T-helper 22 cell (primary cell): ENCODE results near the gene NT5M.
"Not testable (repeated sequence)": the region's sequence is repeated elsewhere in the genome, so short reads cannot be mapped to it uniquely, and the experiment has no call there.

Source experiments
- DNase-seq: peaks from one replicate; pipeline ENCODE4 v3.0.0-alpha.2; 2020; ENCODE audit warnings: low read depth

Gene NT5M

DNA sequence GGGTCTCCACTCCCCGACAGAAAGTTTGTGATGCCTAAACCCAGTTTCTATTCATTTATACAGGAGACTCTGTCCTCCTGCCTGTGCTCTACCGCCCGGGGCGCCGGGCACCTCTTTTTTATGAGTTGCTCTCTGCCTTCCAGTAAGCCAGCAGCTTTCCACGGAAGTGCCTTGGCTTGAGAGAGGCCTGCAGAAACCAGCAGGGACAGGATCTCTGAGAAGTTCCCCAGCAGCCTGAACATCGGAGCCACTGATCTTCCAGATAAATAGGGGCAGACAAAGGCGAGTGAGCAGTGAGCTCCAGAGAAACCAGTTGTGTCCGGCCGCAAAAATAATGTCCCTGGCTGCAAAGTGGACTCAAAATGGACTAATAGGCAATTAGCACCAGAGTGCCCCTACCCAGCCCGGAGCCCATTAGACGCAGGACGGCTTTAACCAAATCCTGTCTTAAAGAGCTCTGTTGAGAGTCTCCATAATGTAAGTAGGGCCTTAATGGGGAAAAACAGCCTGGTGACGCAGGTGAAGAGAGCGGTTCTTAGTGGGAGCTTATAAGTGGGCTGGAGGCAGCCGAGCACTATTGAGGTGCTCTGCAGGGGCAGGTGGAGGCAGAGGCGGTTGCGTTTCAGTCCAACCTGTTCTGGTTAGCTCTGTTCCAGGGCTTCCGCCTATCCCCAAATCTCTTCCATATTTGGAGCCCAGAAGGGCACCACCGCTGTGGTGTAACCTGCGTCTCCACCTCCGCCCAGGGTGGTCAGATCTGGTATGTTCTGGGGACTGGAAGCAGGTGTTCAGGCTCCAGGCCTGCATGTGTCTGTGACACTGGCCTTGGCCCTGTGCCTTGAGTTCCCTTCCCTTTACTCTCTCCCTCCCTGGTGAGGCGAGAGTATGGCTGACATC, 74.1 kb downstream of the NT5M start:
- no peak for DNase-seq

- no peak for DNase-seq
Observed at GRCh38 chr17:17379197-17379991, 76.2 kb downstream of the NT5M start.

GRCh38 chr17:17380145-17380925, 77.2 kb downstream of the NT5M start:
- no peak for DNase-seq

DNA sequence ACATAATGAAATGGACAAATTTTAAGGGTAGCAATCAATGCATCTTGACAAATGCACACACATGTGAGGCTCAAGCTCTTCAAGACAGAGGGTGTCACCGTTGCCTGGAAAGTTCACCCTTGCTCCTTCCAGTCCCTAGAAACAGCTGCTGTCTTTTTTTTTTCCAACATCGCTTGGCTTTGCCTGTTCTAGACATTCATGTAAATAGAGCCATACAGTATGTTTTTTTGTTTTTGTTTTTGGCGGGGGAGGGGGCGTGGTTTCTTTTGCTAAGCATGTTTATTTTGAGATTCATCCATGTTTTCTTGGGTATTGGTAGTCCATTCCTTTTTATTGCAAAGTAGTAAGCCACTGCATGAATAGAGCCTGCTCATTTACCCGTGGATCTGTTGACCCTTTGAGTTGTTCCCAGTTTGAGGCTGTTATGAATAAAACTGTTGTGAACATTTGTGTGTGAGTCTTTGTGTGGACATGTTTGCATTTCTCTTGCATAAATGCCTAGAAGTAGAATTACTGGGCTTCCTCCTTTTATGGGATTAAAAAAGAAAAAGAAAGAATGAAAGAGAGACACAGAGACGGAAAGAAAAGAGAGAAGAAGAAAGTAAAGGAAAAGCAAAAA, 78.4 kb downstream of the NT5M start:
- DNase-seq, result no peak

- DNase-seq, result no peak
Observed at GRCh38 chr17:17382065-17382459, 78.9 kb downstream of the NT5M start.

DNA sequence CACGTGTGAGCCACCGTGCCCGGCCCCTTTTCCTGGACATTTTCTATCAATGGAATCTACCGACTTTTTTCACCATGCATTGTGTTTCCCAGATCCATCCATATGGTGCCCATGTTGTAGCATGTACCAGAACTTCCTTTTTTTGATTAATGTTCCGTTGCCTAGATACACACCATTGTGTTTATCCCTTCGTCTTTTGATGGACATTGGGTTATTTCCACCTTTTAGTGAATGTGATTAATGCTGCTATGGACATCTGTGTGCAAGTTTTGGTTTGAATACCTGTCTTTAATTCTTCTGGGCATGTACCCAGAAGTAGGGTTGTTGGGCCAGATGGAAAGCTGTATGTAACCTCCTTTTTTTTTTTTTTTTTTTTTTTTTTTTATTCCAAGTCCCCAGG, 79.8 kb downstream of the NT5M start:
- no peak for DNase-seq

DNA sequence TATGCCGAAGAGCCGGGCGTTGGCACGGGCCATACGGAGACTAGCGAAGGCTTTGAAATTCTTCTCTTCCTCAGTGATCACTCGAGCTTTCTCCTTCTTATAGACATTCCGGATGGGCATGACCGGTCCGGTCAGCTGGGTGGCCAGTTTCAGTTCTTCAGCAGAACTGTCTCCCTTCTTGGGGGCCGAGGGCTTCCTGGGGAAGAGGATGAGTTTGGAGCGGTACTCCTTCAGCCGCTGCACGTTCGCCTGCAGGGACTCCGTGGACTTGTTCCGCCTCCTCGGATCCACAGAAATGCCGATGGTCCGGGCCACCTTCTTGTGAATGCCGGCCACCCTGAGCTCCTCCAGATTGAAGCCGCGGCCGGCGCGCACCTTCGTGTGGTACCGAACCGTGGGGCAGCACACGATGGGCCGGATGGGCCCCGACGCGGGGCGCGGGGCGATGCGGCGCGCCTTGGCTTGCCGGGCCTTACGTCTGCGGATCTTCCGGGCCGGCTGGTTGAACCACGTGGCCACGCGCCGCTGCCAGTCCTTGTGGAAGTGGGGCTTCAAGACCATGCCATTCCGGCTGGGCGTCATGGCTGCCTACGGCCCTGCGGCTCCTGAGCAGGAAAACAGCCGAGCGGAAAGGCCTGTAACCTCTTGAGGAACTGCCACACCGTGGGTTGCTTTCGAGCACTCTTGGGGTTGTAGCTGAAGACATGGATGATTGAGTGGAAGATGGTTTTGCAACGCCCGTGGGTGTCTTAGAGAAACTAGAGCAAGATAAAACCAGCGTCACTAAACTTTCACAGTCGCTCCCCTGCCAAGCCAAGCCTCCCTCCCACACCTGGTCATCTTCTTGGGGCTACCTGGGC, 80.5 kb downstream of the NT5M start:
- DNase-seq, result not testable (repeated sequence)

DNA sequence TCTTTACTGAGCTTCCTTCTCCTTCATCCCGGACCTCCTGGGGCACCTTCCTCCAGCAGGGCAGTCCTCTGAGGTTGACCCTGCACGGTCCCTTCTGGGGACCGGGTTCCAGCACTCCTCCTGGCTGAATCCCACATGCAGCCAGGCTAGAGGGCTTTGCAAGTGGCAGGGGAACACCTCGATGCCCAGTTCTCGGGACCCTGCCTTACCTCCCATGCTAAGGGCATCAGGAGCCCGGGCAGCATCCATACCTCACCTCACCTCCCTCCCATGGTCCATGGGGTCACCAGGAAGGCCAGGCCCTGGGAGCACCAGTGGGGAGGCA, 81.1 kb downstream of the NT5M start:
- DNase-seq, result no peak

GRCh38 chr17:17384961-17385360, 81.8 kb downstream of the NT5M start:
- DNase-seq, result no peak

DNA sequence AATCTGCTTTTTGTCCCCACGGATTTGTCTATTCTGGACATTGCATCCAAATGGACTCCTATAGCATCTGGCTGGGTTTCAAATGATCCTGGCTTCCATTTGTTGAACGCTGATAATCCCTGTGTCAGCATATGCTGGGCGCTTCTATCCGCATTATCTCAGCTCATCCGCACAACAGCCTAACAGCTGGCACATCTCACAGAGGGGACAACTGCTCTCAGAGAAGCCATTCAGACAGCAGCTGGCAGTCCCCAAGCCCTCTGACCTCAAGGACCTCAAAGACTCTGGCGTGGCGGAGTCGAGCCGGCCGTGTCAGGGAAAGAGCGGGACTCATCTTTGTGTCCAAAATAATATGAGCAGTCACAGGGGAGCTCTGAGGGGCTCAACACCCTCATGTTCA, 82.3 kb downstream of the NT5M start:
- no peak for DNase-seq

- DNase-seq, result no peak
Observed at GRCh38 chr17:17386094-17386800, 83.1 kb downstream of the NT5M start.

- DNase-seq, result no peak
Observed at GRCh38 chr17:17387017-17387497, 83.9 kb downstream of the NT5M start.

DNA sequence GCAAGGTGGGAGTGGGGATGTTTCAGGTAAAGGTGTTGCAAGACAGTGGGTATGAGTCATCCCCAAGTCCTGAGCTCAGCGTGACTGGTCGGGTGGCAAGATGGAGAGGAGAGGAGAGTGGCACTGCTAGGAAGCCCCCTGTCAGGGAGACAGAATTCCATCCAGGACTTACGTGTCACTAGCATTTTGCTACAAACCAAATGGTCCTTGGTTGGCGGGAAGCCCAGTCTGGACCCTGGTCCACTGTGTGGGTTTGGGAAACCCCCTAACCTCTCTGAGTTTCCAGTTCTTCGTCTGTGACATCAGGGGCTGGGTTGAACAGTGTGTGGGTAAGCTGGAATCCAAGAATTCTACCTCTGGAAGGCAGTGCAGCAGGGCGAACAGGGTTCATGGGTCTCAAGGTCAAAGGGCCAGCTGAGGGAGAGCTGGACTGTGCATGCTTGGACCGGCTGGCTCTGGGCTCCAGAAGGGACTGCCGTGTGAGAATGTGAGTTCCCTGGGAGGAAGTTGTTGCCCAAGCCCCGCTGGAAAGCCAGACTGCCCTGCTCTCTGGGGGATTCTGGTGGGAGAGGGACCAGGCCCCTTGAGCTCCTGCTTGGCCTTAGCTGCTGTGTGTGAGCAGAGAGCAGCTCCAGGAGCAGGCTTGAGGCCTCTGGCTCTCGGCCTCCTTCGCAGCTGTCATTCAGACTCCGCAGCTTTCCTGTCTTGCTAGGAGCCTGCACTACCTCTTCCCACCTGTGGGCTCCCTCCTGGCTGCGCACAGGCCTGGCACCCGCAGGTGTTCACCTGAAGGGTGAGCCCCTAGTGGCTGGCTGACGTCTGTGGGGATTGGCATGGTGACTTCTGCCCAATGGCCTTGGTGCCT, 84.6 kb downstream of the NT5M start:
- DNase-seq, result no peak

DNA sequence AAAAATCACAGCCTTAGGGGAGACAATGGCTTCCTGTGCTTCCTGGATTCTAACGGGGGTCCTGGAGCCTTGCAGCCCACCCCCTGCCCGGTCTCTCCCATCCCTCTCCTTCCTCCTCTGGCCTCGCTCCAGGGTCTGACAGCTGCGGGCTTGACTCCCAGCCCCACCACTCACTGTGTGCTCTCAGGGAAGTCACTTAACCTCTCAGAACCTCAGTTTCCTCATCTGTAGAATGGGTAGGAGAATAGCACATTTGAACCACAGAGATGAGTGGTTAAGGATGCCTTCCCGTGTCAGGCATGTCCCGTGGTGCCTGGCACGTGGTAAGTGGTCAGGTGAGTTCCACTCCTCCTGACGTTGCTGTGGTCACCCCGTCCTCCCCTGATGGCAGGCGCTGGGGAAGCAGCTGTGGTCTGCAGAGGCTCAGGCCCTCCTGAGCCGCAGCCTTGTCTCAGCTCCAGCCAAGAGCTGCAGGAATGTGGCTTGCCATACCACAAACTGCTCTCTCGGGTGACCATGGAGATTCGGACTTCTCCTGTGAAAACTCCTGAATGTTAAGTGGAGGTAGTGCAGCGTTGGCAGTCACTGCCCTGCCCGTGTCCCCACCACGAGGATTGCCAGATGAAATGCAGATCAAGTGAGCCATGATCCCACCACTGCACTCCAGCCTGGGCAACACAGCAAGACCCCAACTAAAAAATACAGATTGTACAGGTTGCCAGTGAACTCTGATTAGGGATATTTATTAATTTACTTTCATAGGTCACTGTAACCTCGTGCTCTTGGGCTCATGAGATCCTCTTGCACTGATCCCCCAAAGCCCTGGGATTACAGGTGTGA, 85.7 kb downstream of the NT5M start:
- no peak for DNase-seq

DNA sequence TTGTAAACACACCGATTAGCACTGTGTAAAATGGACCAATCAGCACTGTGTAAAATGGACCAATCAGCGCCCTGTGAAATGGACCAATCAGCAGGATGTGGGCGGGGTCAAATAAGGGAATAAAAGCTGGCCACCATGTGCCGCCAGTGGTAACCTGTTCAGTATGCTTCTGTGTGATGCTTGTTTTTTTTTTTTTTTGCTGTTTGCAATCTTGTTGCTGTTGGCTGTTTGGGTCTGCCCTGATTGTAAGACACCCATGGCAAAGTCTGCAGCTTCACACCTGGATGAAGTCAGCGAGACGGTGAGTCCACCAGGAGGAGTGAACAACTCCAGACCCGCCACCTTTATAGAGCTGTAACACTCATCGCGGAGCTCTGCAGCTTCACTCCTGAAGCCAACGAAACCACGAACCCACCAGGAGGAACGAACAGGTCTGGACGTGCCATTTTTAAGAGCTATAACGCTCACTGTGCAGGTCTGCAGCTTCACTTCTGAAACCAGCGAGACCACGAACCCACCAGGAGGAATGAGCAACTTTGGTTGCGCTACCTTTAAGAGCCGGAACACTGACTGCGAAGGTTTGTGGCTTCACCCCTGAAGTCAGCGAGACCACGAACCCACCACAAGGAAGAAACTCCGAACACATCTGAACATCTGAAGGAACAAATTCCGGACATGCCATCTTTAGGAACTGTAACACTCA, 88.6 kb downstream of the NT5M start:
- DNase-seq, result peak; percentile 49

- DNase-seq, result no peak
Observed at GRCh38 chr17:17393976-17394375, 90.8 kb downstream of the NT5M start.

- DNase-seq, result no peak
Observed at GRCh38 chr17:17394494-17394893, 91.3 kb downstream of the NT5M start.
